Measurements from ENCODE around the gene TENT4A.

GRCh38 chr5:6780802-6781391, 67.7 kb downstream of the TENT4A start:
- TF ChIP-seq POLR2A (IDR thresholded peaks at IDR 0.05), result no peak
- peak in 3 of 6 experiments; percentile 7 to 42 (median 20) for TF ChIP-seq CTCF (IDR thresholded peaks at IDR 0.05)

All from esophagus squamous epithelium (tissue), 4 donors.